NCI-H748 (cell line): ENCODE data around the gene KRTAP4-7.
A peak's percentile ranks its signal among the peaks of the same experiment; 100 is the strongest.
"Not testable (repeated sequence)": the region's sequence is repeated elsewhere in the genome, so short reads cannot be mapped to it uniquely, and the experiment has no call there.

Source experiments
- DNase-seq: peaks from one replicate; lab custom pipeline; 2025; ENCODE audit not compliant: unreplicated experiment; lab: John Stamatoyannopoulos, UW

KRTAP4-7 gene

DNA sequence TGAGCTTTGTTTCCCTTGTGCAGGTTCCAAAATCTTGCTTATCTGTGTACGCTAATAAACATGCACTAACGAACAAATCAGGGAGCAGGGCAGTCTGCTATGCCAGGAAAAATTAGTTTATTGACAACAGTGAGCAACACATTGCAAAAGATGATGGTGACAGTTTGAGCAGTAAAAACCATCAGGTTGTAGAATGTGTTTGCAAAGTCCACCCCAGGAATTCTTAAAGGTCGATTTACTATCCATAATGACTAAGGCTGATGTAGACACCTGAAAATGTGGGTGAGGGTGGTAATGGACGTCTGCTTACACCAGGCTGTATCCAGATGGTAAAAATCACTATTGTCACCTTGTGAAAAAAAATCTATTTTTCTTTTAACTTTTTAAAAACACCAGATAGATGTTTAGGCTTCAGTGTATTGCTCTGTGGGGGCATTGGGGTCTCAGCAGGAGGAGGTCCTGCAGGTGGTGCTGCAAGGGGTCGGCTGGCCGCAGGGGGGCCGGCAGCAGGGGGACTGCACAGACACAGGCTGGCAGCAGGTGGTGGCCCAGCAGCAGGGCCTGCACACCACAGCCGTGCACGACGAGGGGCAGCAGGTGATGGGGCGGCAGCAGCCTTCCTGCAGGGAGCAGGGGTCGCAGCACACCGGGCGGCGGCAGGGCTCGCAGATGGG is 18.8 kb upstream of the KRTAP4-7 start:
- not testable (repeated sequence) for DNase-seq

DNA sequence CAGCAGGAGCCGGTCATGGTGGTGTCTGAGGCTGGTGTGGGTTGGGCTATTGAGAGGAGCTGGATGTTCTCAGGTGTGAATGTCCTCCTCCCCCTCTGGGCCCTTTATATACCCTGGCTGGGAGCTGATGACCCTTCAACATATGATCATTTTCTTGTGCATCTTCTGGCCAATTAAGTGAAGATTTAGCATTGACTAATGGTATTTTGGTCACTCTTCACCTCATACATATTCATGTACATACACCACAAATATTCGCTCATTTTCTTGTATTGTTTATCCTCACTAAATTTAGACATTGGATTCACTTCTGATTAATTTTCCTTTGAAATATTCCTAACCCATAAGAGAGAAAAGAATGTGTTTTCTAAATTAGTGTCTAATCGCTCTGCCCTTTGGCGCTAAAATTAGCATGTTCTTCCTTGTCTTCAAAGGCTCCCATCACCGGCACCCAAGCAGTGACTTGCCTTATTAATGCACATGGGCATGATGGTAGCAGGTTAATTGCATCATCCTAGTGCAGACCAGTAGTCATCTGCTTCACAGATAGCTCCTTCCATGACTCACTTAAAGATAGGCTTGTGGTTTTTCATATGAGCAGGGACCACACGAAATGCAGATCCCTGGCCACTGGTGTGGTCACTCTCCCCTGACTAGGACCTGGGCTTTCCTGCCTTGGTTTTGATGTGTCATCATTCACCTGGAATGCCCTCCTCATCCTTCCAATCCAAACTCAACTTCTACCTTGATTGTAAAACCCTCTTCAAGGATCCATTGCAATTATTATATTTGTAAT is 17.9 kb upstream of the KRTAP4-7 start, which contains the start of gene KRTAP2-4:
Gene KRTAP2-4 (minus strand): TSS at position 51 of the 796 bp plus-strand sequence. CDS start 34 bp downstream, at position 17.
- no peak for DNase-seq

DNA sequence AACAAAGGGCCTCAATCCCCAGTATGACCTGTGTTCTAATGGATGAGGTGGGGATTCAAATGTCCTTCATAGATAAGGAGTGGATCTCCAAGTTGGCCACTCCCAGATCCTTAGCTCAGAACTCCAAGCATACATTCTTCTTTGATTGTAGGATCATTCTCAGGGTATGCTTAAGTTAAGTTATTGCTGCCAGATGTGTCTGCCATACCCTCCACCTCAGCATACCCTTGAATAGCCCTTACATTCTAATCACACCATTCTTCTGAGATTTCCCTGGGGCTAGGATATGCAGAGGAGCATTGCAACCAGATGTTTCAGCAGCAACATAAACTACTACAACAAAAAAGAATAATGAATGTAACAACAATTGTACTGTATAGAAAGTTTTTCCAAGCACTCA is 16.7 kb upstream of the KRTAP4-7 start:
- DNase-seq = no peak

DNA sequence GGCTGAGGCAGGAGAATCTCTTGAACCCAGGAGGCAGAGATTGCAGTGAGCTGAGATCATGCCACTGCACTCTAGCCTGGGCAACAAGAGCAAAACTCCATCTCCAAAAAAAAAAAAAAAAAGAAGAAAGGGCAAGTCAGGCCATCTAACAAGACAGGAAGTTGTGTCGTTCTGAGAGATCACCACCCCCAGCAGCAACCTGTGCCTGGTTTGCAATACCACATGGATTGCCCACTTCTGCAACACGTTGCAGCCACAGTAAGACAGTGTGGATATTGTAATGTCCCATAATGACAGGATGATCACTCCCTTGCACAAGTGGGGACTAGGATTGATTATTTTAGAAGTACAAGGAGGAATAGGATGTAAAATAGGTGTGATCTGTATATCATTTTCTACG is 14.9 kb upstream of the KRTAP4-7 start:
- DNase-seq = no peak

DNA sequence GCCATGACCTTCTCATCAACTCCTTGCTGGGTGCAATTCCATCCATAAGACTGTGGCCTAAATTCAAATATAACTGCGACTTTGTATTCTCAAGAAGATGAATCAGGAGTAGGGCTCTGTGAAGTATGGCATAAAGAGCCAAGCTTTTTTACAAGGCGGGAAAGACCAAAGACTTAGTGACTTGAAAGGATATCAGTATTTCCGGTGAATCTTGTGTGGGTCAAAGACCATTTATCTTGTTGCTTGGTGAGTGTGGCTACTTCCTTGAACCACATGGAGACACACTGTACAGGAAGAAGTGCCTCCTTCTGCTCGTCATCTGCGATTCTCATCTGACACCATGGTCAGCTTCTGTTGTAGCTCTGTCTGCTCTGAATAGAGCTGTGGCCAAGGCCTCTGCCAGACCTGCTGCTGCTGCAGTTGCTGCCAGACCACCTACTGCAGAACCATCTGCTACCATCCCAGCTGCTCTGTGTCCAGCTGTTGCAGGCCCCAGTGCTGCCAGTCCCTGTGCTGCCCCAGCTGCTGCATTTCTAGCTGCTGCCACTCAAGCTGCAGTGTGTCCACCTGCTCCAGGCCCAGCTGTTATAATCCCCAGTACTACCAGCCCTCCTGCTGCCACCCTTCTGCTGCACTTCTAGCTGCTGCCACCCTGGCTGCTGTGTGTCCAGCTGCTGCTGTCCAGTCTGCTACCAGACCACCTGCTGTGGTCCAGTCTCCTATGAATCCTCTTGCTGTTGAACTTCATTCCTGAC is 12.2 kb upstream of the KRTAP4-7 start:
- peak; percentile 51 for DNase-seq

DNA sequence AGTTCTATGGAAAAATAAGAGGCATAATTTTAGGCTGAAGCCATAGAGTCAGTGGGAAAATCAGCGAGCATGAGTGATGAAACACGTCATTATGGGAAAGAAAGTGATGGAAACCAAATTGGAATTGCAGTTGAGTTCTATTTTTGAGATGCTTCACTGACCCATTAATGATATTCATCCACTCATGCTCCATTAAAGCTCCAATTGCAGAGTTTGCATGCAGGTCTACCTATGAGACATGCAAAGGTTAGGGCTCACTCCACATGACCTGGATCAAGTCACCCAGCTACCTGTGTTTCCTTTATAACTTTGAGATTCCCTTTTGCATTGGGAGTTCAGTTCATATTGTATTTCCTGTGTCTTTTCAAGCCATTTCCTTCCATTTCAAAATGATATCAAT is 10.3 kb upstream of the KRTAP4-7 start:
- no peak for DNase-seq

DNA sequence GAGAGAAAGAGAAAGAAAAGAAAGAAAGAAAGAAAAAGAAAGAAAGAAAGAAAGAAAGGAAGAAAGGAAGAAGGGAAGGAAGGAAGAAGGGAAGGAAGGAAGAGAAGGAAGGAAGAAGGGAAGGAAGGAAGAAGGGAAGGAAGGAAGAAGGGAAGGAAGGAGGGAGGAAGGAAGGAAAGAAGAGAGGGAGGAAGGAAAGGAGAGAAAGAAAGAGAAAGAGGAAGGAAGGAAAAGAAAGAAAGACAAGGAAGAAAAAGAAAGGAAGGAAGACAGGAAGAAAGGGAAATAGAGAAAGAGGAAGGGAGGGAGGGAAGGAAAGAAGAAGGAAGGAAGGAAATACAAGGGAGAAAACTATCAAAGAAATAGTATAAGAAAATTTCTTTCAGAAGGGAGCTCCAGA is 7.2 kb upstream of the KRTAP4-7 start:
- no peak for DNase-seq

DNA sequence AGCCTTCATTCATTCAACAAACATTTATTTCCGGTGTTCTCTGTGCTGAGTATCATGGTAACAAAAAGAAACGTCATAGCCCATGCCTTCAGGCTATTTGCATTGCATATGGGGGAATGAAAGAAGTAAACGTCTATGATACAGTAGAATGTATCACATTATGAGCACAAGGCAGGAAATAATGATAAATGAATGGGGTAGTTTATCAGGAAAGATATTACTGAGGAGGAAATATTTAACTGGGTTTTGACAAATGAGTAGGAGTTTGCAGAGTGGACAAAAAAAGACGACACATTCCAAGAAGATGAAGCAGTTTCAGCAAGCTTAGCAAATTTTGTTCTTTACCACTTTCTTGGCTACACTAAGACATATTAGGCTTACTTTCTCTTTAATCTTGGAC is 1.3 kb upstream of the KRTAP4-7 start:
- peak; percentile 9 for DNase-seq

DNA sequence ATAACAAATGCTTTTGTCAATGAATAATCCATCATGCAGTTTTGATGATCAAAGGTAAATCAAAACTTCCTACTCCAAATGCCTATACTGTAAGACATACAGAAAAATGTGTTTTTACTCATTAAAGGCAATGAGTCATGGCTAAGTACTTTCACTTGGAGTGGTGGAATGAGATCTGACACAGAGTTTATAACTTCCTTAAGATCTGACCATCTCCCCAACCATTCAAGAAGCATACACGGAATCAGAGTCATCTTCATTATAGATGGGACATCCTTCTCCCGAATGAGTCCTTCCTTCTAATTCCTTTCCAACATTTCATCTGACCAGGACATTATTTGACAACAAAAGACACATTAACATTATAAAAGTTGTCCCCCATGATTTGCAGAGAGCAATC is 523 bp upstream of the KRTAP4-7 start:
- DNase-seq = not testable (repeated sequence)

DNA sequence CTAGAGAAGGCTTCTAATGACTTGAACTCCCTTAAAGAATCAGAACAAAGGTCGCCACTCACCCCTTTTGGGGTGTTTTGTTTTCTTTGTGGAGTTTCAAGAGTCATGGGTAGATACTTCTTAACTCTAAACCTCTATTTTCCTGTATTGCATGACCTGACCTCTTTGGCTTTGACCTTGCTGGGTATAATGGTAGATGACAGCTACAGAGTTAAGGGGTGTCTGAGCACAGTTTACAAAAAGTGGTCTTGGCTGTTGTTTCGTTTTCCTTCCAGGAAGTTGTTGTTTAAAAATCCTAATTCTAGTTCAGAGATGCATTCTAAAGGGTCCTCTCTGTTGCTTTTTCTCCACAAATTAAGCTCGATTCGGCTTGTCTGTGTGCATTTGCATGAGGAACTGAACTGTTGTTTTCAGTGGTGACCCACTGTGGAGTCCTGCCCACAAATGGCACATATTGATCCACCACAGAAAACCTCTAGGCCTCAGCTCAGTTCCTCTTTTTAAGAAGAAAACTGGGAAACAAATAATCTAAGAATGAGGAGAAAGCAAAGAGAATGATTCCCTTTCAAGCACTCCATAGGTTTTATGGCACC is 4.9 kb downstream of the KRTAP4-7 start:
- not testable (repeated sequence) for DNase-seq

DNA sequence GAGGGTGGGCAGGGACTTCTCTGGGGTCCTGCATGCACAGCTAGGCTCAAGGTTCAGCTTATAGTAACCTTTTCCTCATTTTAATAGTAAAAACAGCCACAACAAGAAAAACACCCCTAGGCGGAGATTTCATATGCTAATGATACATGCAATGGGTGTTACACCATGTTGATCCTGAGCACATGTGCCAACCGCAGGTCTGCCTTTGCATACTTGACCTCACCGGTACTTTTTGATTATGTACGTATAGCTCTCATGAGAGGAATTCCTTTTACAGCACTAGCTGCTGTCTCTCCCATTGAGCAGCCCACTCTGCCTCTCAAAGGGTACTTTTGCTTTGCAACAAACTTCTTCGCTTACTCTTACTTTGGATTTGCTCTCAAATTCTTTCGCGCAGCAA is 12.1 kb downstream of the KRTAP4-7 start:
- DNase-seq = no peak

DNA sequence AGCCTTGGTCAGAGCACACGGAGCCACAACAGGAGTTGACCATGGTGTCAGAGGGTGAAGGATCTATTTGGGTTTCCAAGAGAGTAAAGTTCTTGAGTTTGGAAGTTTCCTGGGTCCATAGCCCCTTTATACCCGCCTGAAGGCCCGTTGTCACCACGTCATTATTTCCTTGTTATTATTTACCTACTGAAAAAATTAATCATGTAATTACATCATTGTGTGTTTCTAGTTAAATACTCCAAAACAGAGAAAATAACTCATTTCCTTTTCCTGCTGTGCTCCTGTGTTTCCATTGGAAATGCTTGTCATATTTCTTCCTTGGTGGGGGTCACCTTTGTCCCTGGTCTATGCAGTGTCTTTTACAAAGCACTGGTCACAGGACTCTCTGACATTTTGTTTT is 14.1 kb downstream of the KRTAP4-7 start, which contains the start of gene KRTAP4-8:
Gene KRTAP4-8 (minus strand): TSS at position 101 of the 400 bp plus-strand sequence. CDS start 58 bp downstream, at position 43.
- DNase-seq = no peak

DNA sequence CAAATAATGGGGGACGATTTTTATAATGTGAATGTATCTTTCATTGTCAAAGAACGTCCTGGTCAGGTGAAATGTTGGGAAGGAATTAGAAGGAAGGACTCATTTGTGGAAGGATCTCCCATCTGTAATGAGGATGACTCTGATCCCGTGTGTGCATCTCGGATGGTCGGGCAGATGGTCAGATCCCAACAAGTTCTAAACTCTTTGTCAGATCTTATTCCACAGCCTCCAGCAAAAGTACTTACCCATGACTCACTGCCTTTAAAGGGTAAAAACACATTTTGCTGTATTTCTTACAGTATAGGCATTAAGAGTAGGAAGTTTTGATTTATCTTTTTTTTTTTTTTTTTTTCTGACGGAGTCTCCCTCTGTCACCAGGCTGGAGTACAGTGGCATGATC is 14.5 kb downstream of the KRTAP4-7 start:
- no peak for DNase-seq

DNA sequence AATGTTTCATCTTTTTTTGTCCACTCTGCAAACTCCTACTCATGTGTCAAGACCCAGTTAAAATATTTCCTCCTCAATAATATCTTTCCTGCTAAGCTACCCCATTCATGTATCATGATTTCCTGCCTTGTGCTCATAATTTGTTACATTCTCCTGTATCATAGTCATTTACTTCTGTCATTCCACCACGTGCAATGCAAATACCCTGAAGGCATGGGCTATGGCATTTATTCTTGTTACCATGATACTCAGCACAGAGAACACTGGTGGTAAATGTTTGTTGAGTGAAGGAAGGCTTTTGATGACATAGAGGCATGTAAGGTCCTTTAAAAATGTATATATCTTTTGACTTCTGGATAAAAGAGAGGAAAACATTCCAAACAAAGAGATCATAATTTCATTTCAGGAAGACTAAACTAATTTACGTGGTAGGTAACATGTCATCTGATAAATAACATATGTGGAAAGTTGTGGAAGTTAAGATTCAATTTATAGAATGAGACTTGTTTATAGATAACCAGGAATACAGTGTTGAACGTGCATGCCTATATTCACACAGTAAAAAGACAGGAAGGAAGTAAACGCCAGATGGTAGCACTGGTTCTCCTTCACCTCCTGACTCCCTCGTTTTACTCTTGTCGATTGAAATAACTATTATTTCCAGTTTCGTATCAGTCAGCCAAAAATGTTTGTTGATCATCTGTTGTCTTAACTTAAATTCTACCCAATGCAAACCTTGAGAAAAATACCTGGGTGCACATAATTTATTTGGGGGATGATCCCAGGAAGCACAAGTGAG is 15.9 kb downstream of the KRTAP4-7 start:
- DNase-seq = not testable (repeated sequence)

DNA sequence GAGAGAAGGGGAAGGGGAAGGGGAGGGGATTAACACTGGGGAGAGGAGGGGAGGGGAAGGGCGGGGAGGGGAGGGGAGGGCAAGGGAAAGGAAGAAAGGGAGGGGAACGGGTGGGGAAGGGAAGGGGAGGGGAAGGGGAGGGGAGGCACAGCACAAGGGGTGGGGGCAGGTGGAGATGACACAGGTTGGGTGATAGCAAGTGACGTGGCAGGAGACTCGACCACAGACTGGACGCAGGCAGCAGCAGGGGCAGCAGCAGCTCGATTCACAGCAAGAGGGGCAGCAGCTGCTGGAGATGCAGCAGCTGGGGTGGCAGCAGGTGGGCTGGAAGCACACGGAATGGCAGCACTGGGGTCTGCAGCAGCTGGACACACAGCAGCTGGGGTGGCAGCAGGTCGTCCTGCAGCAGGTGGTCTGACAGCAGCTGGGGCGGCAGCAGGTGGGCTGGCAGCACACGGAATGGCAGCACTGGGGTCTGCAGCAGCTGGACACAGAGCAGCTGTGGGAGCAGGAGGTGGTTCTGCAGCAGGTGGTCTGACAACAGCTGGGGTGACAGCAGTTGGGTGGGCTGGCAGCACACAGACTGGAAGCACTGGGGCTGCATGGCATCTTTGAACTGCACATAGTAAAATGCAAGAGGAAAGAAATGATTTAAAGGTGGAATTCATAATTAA is 17.8 kb downstream of the KRTAP4-7 start, which contains the start of gene KRTAP4-16:
Gene KRTAP4-16 (minus strand): TSS at position 624 of the 674 bp plus-strand sequence. CDS start 0 bp downstream, at position 624.
- peak; percentile 29 for DNase-seq

DNA sequence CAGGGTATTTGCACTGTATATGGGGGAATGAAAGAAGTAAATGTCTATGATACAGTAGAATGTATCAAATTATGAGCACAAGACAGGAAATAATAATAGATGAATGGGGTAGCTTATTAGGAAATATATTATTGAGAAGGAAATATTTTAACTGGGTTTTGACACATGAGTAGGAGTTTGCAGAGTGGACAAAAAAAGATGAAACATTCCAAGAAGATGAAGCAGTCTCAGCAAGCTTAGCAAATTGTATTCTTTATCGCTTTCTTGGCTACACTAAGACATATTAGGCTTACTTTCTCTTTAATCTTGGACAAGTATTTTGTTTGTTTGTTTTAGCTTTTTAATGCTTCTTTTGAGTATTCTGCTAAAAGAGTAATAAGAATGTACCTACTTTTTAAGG is 19.9 kb downstream of the KRTAP4-7 start:
- DNase-seq = no peak

DNA sequence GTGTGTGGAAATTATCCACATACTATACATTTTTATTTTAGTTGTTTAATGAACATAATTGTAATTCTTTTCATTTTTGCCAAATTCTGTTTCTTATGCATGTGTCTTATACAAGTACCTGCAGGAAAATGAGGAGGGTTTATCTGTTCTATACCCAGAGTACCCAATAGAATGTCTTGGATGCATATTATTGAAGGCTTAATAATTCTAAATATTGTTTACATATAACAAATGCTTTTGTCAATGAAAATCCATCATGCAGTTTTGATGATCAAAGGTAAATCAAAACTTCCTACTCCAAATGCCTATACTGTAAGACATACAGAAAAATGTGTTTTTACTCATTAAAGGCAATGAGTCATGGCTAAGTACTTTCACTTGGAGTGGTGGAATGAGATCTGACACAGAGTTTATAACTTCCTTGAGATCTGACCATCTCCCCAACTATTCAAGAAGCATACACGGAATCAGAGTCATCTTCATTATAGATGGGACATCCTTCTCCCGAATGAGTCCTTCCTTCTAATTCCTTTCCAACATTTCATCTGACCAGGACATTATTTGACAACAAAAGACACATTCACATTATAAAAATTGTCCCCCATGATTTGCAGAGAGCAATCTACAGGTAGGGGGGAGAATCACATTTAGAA is 20.6 kb downstream of the KRTAP4-7 start:
- DNase-seq = not testable (repeated sequence)

DNA sequence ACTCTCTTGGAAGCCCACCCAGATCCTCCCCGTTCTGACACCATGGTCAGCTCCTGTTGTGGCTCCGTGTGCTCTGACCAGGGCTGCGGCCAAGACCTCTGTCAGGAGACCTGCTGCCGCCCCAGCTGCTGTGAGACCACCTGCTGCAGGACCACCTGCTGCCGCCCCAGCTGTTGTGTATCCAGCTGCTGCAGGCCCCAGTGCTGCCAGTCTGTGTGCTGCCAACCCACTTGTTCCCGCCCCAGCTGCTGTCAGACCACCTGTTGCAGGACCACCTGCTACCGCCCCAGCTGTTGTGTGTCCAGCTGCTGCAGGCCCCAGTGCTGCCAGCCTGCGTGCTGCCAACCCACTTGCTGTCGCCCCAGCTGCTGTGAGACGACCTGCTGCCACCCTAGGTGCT is 21.4 kb downstream of the KRTAP4-7 start, which contains the start of gene KRTAP4-9:
Gene KRTAP4-9 (plus strand): TSS at position 43 of the 400 bp plus-strand sequence. CDS start 0 bp downstream, at position 43.
- peak; percentile 9 for DNase-seq

DNA sequence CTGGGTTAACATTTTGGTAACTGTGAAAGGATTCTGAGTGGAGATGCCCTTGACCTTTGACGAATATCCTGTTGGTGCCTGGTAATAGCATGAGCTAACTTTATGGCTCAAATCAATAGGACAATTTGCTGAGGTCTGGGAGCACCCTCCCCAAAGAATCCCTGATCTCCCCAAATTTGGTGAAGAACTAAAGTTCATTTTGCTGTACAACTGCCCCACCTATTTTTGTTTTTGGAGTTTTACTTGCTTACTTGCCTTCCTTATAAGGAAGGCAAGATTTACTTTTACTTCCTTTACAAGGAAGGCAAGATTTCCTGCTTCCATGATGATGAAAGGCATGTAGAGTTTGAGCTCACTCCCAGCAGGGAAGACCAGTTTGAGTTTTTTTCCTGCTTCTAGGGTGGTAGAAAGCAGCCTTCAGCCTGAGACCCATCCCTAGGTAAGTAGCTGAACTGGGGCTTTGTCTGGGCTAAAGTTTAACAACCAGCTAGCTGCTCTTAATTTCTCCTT is 24.0 kb downstream of the KRTAP4-7 start:
- DNase-seq = no peak
